ENCODE data around the gene DNAJC5.

DNA sequence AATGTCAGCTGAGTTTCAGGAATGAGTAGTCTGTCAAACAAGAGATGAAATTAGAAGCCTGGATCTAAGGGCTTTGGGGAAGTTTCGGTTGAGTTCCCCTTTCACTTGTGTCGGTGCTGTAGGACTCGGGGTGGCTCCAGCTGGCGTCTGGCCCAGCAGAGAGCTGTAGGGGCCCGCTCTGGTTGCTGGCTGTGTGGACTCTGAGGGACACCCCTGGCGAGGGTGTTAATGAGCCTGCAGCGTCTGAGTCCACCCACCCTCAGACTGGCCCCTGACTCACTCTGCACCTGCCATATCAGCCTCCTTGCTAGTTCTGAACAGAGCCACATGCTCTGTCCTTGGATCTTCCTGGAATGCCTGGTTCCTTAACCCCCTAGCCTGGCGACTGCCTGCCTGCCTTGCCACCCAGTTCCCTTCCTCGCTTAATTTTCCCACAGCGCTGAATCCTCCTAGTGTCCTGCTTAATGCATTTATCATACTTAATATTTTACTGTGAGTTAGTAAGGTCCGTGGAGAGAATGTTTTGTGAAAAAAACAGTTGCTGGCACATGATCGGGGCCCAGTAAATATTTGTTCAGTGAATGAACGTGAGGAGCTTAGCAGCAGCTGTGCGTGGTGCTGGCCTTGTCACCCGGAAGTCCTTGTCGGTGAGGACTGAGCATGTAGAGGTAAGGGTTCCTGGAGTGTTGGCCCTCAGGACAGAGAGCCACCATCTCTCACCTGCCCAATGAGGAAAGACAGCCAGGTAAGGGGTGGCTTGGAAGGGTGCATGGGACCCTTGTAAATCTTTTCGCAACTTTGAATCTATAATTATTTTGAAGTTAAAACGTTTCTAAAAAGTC is 1.6 kb downstream of the DNAJC5 start:
- TF ChIP-seq, protein P1, sequence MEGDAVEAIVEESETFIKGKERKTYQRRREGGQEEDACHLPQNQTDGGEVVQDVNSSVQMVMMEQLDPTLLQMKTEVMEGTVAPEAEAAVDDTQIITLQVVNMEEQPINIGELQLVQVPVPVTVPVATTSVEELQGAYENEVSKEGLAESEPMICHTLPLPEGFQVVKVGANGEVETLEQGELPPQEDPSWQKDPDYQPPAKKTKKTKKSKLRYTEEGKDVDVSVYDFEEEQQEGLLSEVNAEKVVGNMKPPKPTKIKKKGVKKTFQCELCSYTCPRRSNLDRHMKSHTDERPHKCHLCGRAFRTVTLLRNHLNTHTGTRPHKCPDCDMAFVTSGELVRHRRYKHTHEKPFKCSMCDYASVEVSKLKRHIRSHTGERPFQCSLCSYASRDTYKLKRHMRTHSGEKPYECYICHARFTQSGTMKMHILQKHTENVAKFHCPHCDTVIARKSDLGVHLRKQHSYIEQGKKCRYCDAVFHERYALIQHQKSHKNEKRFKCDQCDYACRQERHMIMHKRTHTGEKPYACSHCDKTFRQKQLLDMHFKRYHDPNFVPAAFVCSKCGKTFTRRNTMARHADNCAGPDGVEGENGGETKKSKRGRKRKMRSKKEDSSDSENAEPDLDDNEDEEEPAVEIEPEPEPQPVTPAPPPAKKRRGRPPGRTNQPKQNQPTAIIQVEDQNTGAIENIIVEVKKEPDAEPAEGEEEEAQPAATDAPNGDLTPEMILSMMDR (IDR thresholded peaks at IDR 0.05): no peak
- TF ChIP-seq EP300 (IDR thresholded peaks at IDR 0.05): no peak

All from ovary (tissue), 3 donors.